ENCODE measurements around the gene ETV3.

ETV3 gene

GRCh38 chr1:157090771-157091170 is 47.4 kb downstream of the ETV3 start:
- DNase-seq (ENCODE audit: low read depth): no peak

GRCh38 chr1:157090196-157090647 is 48.0 kb downstream of the ETV3 start:
- peak; percentile 70 for DNase-seq (ENCODE audit: low read depth)

- DNase-seq (ENCODE audit: low read depth): no peak
These were observed 48.4 kb downstream of the ETV3 start for GRCh38 chr1:157089789-157090188.

DNA sequence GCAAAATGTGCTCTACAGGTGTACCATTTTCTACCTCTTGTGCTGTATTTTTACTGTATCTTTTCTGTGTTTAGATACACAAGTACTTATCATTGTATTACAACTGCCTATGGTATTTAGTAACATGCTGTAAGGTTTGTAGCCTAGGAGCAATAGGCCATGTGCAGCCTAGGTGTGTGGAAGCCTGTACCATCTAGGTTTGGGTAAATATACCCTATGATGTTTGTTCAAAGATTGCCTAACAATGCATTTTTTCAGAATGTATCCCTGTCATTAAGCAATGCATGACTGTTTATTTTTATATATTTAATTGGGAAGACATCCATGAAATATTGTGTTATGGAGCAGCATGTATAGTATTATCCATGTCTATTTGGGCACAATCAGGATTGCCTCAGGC is 49.6 kb downstream of the ETV3 start:
- no peak for DNase-seq (ENCODE audit: low read depth)

DNA sequence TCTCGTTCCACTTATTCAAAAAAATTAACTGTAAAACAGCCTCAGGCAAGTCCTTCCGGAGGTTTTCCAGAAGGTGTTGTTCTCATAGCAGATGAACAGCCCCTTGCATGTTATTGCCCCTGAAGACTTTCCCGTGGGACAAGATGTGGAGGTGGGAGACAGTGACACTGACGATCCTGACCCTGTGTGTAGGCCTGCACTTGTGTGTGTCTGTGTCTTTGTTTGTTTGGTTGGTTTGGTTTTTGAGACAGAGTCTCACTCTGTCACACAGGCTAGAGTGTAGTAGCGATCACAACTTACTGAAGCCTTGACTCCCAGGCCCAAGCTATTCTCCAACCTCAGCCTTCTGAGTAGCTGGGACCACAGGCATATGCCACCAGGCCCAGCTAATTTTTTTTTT is 51.2 kb downstream of the ETV3 start:
- no peak for DNase-seq (ENCODE audit: low read depth)

DNA sequence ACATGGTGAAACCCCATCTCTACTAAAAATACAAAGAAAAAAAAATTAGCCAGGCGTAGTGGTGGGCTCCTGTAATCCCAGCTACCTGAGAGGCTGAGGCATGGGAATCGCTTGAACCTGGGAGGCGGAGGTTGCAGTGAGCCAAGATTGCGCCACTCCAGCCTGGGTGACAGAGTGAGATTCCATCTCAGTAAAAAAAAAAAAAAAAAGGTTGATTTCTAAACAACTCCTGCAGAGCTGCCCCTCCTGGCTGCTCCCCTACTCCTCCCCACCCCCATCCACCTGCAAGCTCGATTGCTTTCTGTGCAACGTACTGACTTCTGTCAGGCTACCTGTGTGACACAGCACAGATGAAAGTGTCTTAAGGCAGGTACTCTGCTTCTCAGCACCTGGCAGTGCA is 51.9 kb downstream of the ETV3 start:
- no peak for DNase-seq (ENCODE audit: low read depth)

- no peak for DNase-seq (ENCODE audit: low read depth)
These were observed 52.8 kb downstream of the ETV3 start for GRCh38 chr1:157085421-157085820.

- DNase-seq (ENCODE audit: low read depth): no peak
These were observed 53.5 kb downstream of the ETV3 start for GRCh38 chr1:157084720-157085119.

DNA sequence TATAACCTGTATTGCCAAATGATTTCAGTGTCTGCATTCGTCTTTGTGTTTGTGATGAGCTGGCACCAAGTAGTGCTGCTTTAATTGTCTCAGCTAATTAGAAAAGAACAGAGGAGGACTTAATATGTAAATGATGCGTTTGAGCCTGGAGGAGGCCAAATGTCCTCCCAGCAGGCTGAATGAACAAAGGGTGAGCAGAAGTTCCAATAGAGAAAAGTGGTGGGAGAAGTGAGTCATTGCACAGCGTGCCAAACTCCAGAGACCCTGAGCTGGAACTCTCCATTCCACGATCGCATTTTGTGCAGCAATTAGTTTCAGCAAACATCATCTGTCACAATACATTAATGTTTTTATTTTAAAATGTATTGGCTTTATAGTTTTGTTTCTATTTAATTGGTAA is 56.5 kb downstream of the ETV3 start:
- no peak for DNase-seq (ENCODE audit: low read depth)

- DNase-seq (ENCODE audit: low read depth): no peak
These were observed 57.5 kb downstream of the ETV3 start for GRCh38 chr1:157080714-157081113.

DNA sequence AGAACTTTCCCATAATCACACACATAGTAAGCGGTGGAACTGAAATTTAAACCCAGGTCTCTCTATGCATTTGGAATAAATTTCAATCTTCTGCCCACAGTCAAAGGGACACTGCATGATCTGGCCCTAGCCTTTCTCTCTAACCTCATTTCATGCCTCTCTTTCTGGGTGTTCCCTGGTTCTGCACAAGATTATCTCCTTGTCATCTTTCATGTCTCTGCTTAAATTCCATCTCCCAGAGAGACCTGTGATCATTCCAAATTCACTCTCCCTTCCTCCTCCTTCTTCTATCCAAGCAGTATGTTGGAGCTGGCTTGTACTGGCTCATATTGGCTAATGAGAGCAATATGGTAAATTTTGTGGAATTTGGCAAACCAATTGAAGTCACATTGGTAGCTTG is 60.8 kb downstream of the ETV3 start:
- DNase-seq (ENCODE audit: low read depth): no peak

- DNase-seq (ENCODE audit: low read depth): no peak
These were observed 64.1 kb downstream of the ETV3 start for GRCh38 chr1:157073944-157074685.
